Esophagus muscularis mucosa (tissue), 4 donors: ENCODE data around the gene SH3D21.

Experiments used
- EP300 ChIP-seq: sonication (generic); formaldehyde crosslinking; IDR thresholded peaks from one replicate; pipeline ENCODE4 v1.6.1; 2017; ENCODE audit warnings: antibody characterized with exemption
- POLR2A ChIP-seq: fragments of 450-650 bp; IDR thresholded peaks from one replicate; pipeline ENCODE4 v1.6.1; 2017; ENCODE audit warnings: antibody characterized with exemption, moderate library complexity, mild to moderate bottlenecking, low read depth
- POLR2AphosphoS5 ChIP-seq, 2 donors: sonication (generic); formaldehyde crosslinking; IDR thresholded peaks; one replicate each; pipeline ENCODE4 v1.6.1; 2017; ENCODE audit warnings: antibody characterized with exemption in 2 of 2
- TF ChIP-seq, protein P1 (sequence below), 3 experiments: fragments of 200-600 bp in 2 of 3; fragments of 450-650 bp in 1 of 3; sonication (generic) in 2 of 3; IDR thresholded peaks; one replicate each; pipeline ENCODE4 v1.5.1; 2017 to 2019; ENCODE audit warnings: antibody characterized with exemption in 3 of 3, mild to moderate bottlenecking in 2 of 3, moderate library complexity in 1 of 3

- no peak for TF ChIP-seq POLR2A
- TF ChIP-seq POLR2AphosphoS5 (IDR thresholded peaks at IDR 0.05): no peak
- TF ChIP-seq, protein P1, sequence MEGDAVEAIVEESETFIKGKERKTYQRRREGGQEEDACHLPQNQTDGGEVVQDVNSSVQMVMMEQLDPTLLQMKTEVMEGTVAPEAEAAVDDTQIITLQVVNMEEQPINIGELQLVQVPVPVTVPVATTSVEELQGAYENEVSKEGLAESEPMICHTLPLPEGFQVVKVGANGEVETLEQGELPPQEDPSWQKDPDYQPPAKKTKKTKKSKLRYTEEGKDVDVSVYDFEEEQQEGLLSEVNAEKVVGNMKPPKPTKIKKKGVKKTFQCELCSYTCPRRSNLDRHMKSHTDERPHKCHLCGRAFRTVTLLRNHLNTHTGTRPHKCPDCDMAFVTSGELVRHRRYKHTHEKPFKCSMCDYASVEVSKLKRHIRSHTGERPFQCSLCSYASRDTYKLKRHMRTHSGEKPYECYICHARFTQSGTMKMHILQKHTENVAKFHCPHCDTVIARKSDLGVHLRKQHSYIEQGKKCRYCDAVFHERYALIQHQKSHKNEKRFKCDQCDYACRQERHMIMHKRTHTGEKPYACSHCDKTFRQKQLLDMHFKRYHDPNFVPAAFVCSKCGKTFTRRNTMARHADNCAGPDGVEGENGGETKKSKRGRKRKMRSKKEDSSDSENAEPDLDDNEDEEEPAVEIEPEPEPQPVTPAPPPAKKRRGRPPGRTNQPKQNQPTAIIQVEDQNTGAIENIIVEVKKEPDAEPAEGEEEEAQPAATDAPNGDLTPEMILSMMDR (IDR thresholded peaks at IDR 0.05): no peak
- TF ChIP-seq EP300: no peak
Observed at GRCh38 chr1:36303244-36303643, 2.9 kb upstream of the SH3D21 start.
